Measurements from ENCODE around the gene CPN1. TPM values are rescaled to one million over a fixed set of nuclear protein-coding genes. Genes with fewer than 3 reads are reported as not detected.

The CPN1 gene
- total RNA-seq, 2 experiments from 2014 or later, result not detected

GRCh38 chr10:100009283-100009792, 72.3 kb downstream of the CPN1 start:
- ChIA-PET POLR2A (interaction anchor here (1.8 to 3.8 kb wide), 4 partner anchors 12 to 36 kb away, joined by 4 to 21 read pairs (median 13); no protein-coding TSS in a partner anchor), CTCF (ENCODE audit: unreplicated experiment) (interaction anchor here (1.0 to 3.5 kb wide), 5 partner anchors 10 to 164 kb away, joined by 3 to 15 read pairs (median 4); no protein-coding TSS in a partner anchor)
- Histone ChIP-seq H3K9me3 (ENCODE audit: low read length) (no peaks in the 10 kb centered on the region), H3K4me1 (ENCODE audit: insufficient read depth, low read length, poor library complexity, severe bottlenecking) (peaks cover 73% of the 10 kb centered on the region), H2AFZ (ENCODE audit: low read length) (peak overlapping the region; percentile 1; the same call in 1 of the 2 replicates), H3K9me2 (ENCODE audit: insufficient read depth, low read length) (no peaks in the 10 kb centered on the region), H3K27ac (ENCODE audit: low read depth, low read length, poor library complexity, severe bottlenecking) (peak overlapping the region; percentile 70), H3K36me3 (ENCODE audit: insufficient read depth, low read length) (no peaks in the 10 kb centered on the region), H4K20me1 (ENCODE audit: insufficient read depth, low read length) (0 out of 2 replicates have a peak, but pooled peaks cover 4% of the 10 kb centered on the region), H3K4me3 (ENCODE audit: low read depth, low read length, poor library complexity, severe bottlenecking) (peak overlapping the region; percentile 89), H3K4me2 (ENCODE audit: low read length) (peak overlapping the region; percentile 92), H3K79me2 (ENCODE audit: insufficient read depth, low read depth, low read length) (peaks cover 51% of the 10 kb centered on the region)
- intact Hi-C loops (cut with micrococcal nuclease; ENCODE audit: unreplicated experiment), result loop anchor here (1.0 to 5.0 kb wide), 4 partner anchors 33 to 178 kb away; partner anchors contain the start of gene ERLIN1
- BruUV-seq (replicated peaks), result no TSS peak
- no peak for DNase-seq (ENCODE audit: low spot score)
- TF ChIP-seq CTCF (conservative IDR thresholded peaks at IDR 0.05; ENCODE audit: low read length), result peak; percentile 52; the same call in 1 of the 2 replicates
- no peak for TF ChIP-seq EZH2phosphoT487 (IDR thresholded peaks at IDR 0.05; ENCODE audit: borderline replicate concordance, low read depth, low read length)

GRCh38 chr10:100008708-100009282, 72.9 kb downstream of the CPN1 start:
- H3K4me1 ChIP-seq (ENCODE audit: insufficient read depth, low read length, poor library complexity, severe bottlenecking), result peaks cover 70% of the 10 kb centered on the region
- no TSS peak for BruUV-seq (replicated peaks)
- no peaks in the 10 kb centered on the region for H3K9me3 ChIP-seq (ENCODE audit: low read length)
- TF ChIP-seq CTCF (conservative IDR thresholded peaks at IDR 0.05; ENCODE audit: low read length) (no peak), EZH2phosphoT487 (IDR thresholded peaks at IDR 0.05; ENCODE audit: borderline replicate concordance, low read depth, low read length) (no peak)
- peak overlapping the region; percentile 89 for H3K4me3 ChIP-seq (ENCODE audit: low read depth, low read length, poor library complexity, severe bottlenecking)
- 0 out of 2 replicates have a peak, but pooled peaks cover 4% of the 10 kb centered on the region for H4K20me1 ChIP-seq (ENCODE audit: insufficient read depth, low read length)
- peak overlapping the region; percentile 92 for H3K4me2 ChIP-seq (ENCODE audit: low read length)
- H3K36me3 ChIP-seq (ENCODE audit: insufficient read depth, low read length), result no peaks in the 10 kb centered on the region
- peak overlapping the region; percentile 70 for H3K27ac ChIP-seq (ENCODE audit: low read depth, low read length, poor library complexity, severe bottlenecking)
- ChIA-PET POLR2A (interaction anchor here (0.6 to 4.0 kb wide), 9 partner anchors 10 to 250 kb away, joined by 3 to 21 read pairs (median 10); no protein-coding TSS in a partner anchor), CTCF (ENCODE audit: unreplicated experiment) (interaction anchor here (1.0 to 3.5 kb wide), 5 partner anchors 9 to 163 kb away, joined by 3 to 15 read pairs (median 4); no protein-coding TSS in a partner anchor)
- no peaks in the 10 kb centered on the region for H3K9me2 ChIP-seq (ENCODE audit: insufficient read depth, low read length)
- intact Hi-C loops (cut with micrococcal nuclease; ENCODE audit: unreplicated experiment), result loop anchor here (1.0 to 5.0 kb wide), 4 partner anchors 32 to 179 kb away; partner anchors contain the start of gene ERLIN1
- peaks cover 57% of the 10 kb centered on the region for H3K79me2 ChIP-seq (ENCODE audit: insufficient read depth, low read depth, low read length)
- peak; percentile 31 for DNase-seq (ENCODE audit: low spot score)
- H2AFZ ChIP-seq (ENCODE audit: low read length), result peak overlapping the region; percentile 1; the same call in 1 of the 2 replicates

All from OCI-LY7 (cell line).